Activated CD8-positive, alpha-beta T cell treated with anti-CD3 and anti-CD28 coated beads for 36 hours (primary cell): ENCODE data around the gene NEAT1. TPM values are rescaled to one million over a fixed set of nuclear protein-coding genes. Genes with fewer than 3 reads are reported as not detected.

Experiments used
- ATAC-seq: fragments of 200-7000 bp; cut with Tn5 transposase; one replicate; pipeline ENCODE4 v1.10.0; 2021; ENCODE audit warnings: mild to moderate bottlenecking, moderate library complexity
- CTCF ChIA-PET: fragments of 350-600 bp; sonication (Branson Sonifier 250); formaldehyde crosslinking; loops from one replicate; lab custom pipeline; 2021; ENCODE audit warnings: antibody characterized with exemption; lab: Charles Lee
- POLR2A ChIA-PET: fragments of 350-600 bp; sonication (Branson Sonifier 250); formaldehyde crosslinking; loops from one replicate; lab custom pipeline; 2021; ENCODE audit warnings: antibody characterized with exemption; lab: Charles Lee
- DNase-seq: peaks from one replicate; pipeline ENCODE4 v3.0.0-alpha.2; 2020
- H3K27ac Mint-ChIP-seq: one replicate; pipeline ENCODE4 v1.8.0; 2021; ENCODE audit warnings: mild to moderate bottlenecking, mixed read lengths
- H3K27me3 Mint-ChIP-seq: one replicate; pipeline ENCODE4 v1.8.0; 2021; ENCODE audit warnings: mixed read lengths
- H3K36me3 Mint-ChIP-seq: one replicate; pipeline ENCODE4 v1.8.0; 2021; ENCODE audit warnings: low read depth, mixed read lengths
- H3K4me1 Mint-ChIP-seq: one replicate; pipeline ENCODE4 v1.8.0; 2021; ENCODE audit warnings: low read depth, mixed read lengths
- H3K4me3 Mint-ChIP-seq: one replicate; pipeline ENCODE4 v1.8.0; 2021; ENCODE audit warnings: mild to moderate bottlenecking, moderate library complexity, mixed read lengths
- H3K9me3 Mint-ChIP-seq: one replicate; pipeline ENCODE4 v1.8.0; 2021; ENCODE audit warnings: mixed read lengths
- CTCF ChIP-seq: fragments of 200-600 bp; IDR thresholded peaks from one replicate; pipeline ENCODE4 v1.8.0; 2022; ENCODE audit warnings: antibody characterized with exemption, mild to moderate bottlenecking
- intact Hi-C: fragments of 100-400 bp; cut with micrococcal nuclease; formaldehyde crosslinking; loops from one replicate; pipeline ENCODE4 v1.10.0; 2022
- total RNA-seq, 2 experiments: library from RNA; stranded (reverse); gene quantifications; one replicate each; pipeline ENCODE4 v1.2.3, GENCODE V29; 2021

Gene NEAT1
- total RNA-seq, 2 experiments from 2014 or later: 313 to 358 TPM

DNA sequence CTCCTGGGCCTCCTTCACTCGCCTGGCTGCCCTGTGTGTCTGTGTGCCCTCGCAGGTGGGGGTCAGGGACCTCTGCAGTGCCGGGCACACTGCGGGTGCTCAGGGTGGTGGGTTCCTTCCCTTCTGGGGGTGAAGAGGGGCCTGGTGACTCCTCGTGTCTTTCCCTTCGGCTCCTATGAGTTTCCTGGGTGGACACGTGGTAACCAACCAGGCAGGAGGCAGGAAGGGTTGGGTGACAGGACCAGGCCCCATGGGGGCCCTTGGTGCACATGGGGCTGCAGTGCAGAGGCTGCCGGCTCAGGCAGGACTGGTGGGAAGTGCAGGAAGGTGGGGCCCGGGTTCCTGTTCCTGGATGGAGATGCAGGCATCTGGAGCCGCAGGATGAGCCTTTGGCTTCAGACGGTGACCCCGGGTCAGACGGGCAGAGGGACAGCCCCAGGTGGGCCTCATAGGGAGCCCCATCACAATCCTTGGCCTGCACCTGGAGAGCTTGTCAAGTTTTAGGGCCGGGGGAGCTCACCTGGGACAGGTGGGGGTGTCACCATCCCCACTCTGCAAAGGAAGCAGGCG is 26.6 kb upstream of the NEAT1 start:
- no peak overlapping the region for H3K27ac Mint-ChIP-seq
- ChIA-PET CTCF (no interaction called here), POLR2A (interaction anchor here (0.6 to 1.8 kb wide), 4 partner anchors 10 to 1282 kb away, joined by 3 to 7 read pairs (median 4); partner anchors contain the start of genes FRMD8, NEAT1 and RBM4B)
- H3K36me3 Mint-ChIP-seq: peaks cover 20% of the 10 kb centered on the region
- DNase-seq (no peak), ATAC-seq (no peak)
- H3K4me1 Mint-ChIP-seq: peaks cover 8% of the 10 kb centered on the region
- TF ChIP-seq CTCF: no peak
- H3K9me3 Mint-ChIP-seq: no peaks in the 10 kb centered on the region
- intact Hi-C loops: no loop called here
- H3K27me3 Mint-ChIP-seq: no peaks in the 10 kb centered on the region
- H3K4me3 Mint-ChIP-seq: no peak overlapping the region

DNA sequence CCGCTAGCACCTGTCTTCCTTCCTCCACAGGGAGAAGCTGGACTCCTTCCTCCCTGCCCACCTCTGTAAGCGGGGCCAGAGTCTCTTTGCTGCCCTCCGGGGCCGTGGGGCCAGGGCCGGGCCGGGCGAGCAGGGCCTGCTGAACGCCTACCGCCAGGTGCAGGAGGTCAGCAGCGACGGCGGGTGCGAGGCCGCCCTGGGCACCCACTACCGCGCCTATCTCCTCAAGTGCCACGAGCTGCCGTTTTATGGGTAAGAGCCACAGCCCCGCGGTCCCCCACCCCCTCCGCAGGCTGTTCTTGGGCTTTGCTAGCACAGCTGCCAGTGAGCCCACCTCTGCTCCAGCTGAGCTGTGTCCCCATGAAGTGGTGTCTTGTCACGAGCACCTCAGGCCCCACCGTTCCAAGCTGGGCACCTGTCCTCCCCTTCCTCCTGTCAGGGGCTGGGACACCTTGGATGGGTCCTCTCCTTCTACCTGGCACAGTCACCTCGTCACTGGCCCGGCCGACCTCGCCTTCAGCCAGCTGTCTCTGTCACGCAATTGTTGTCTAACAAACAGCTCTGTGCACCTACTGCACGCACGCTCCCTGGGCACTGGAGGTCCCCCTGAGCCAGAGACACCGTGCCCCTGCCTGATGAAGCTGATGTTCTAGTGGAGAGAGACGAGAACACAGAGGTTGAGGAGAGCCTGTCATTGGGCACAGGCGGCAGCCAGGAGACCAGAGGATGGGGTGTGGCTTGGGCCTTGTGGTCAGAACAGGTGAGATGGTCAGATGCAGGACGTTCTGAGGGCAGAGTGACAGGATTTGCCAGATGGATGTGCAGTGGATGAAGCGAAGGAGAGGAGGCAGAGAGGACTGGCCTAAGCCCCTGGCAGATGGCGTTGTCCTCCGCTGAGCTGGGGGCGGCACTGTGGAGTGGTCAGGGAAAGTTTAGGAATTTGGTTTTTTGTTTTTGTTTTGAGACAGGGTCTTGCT is 25.5 kb upstream of the NEAT1 start:
- ChIA-PET CTCF (no interaction called here), POLR2A (interaction anchor here (0.6 to 1.8 kb wide), 5 partner anchors 9 to 1281 kb away, joined by 3 to 7 read pairs (median 4); partner anchors contain the start of genes FRMD8, NEAT1 and RBM4B)
- Mint-ChIP-seq H3K4me1 (peaks cover 5% of the 10 kb centered on the region), H3K27me3 (no peaks in the 10 kb centered on the region), H3K4me3 (no peak overlapping the region), H3K9me3 (no peaks in the 10 kb centered on the region), H3K36me3 (peaks cover 17% of the 10 kb centered on the region), H3K27ac (no peak overlapping the region)
- no peak for DNase-seq
- TF ChIP-seq CTCF: no peak
- ATAC-seq: no peak
- intact Hi-C loops: no loop called here

DNA sequence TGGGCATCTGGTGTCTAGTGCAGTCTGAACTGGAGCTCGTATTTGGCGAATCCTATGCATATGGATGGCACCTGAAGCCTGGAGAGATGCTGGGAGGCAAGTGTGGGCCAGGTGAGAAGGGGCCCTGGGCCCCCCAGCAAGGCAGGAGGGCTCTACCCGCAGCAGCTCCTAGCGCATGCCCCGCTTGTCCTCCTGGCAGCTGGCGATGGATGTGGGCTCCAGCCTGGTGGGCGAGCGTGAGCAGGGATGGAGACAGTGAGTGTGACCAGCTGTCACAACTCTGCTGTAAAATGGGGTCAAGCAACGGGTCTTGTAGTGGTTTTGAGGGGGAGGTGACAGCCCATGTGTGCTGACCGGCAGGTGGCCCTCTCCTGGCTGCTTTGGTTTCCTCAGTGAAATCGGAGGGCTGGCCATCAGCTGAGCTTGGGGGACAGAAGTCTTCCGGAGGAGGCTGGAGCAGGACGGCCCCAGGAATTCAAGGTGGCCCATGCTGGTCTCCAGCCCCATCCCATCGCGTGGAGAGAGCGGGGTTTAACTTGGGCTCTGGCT is 24.2 kb upstream of the NEAT1 start:
- intact Hi-C loops: no loop called here
- Mint-ChIP-seq H3K4me1 (peaks cover 4% of the 10 kb centered on the region), H3K27me3 (no peaks in the 10 kb centered on the region), H3K27ac (no peak overlapping the region), H3K36me3 (peaks cover 16% of the 10 kb centered on the region), H3K9me3 (no peaks in the 10 kb centered on the region), H3K4me3 (no peak overlapping the region)
- no peak for ATAC-seq
- no peak for DNase-seq
- no peak for TF ChIP-seq CTCF
- POLR2A ChIA-PET: interaction anchor here (0.8 to 1.5 kb wide), 6 partner anchors 8 to 27 kb away, joined by 3 to 5 read pairs (median 3); no protein-coding TSS in a partner anchor
- CTCF ChIA-PET: no interaction called here

- Mint-ChIP-seq H3K4me3 (no peak overlapping the region), H3K27ac (no peak overlapping the region), H3K36me3 (peaks cover 16% of the 10 kb centered on the region), H3K9me3 (no peaks in the 10 kb centered on the region), H3K27me3 (no peaks in the 10 kb centered on the region), H3K4me1 (peaks cover 6% of the 10 kb centered on the region)
- POLR2A ChIA-PET: interaction anchor here (0.9 to 1.9 kb wide), 4 partner anchors 26 to 101 kb away, joined by 3 to 6 read pairs (median 4); partner anchors contain the start of gene MALAT1
- CTCF ChIA-PET: no interaction called here
- no peak for DNase-seq
- no peak for TF ChIP-seq CTCF
- no peak for ATAC-seq
- intact Hi-C loops: no loop called here
Observed at GRCh38 chr11:65399249-65399648, 23.3 kb upstream of the NEAT1 start.
